ENCODE measurements around the gene TMEM232.
"Not testable (repeated sequence)": the region's sequence is repeated elsewhere in the genome, so short reads cannot be mapped to it uniquely, and the experiment has no call there.

TMEM232 gene

DNA sequence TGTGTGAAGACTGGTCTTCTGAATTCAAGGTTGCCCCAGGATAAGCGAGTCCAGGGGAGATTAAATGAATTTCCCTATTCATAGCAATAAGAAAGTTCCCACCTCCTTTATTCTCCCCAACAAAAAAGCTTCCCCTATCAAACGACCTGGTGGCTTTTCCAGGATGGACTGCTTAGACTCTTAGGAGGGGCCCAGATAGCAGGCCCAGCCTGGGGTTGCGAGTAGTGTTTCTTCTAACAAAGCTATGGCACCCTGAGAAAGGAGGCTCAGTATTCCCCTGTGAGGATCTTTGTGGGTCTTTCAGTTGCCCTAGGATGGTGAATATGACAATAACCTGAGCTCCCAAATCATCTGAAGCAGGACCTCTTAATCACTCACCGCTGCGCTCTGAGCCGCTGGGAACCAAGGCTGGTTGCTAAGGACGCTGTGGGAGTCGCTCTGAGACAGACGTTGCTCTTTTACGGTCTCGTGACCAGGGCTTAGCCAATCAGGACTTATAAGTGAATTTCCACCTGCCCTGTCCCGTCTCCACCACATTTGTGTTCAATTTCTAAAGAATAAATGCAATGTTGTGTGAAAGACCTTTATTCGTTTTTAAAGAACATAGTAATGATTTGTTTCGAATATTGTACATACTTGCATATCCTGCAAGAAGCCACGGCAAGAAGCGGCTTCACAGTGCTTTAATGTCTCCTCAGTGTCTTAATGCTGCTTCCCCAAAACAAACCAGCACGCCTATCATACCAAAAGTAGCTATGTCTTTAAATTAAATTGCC lies at the start of gene TMEM232:
Gene TMEM232 (minus strand): TSS at position 423 of the 776 bp plus-strand sequence. CDS start 59,319 bp downstream, outside the sequence.
- DNase-seq, result peak; percentile 64

DNA sequence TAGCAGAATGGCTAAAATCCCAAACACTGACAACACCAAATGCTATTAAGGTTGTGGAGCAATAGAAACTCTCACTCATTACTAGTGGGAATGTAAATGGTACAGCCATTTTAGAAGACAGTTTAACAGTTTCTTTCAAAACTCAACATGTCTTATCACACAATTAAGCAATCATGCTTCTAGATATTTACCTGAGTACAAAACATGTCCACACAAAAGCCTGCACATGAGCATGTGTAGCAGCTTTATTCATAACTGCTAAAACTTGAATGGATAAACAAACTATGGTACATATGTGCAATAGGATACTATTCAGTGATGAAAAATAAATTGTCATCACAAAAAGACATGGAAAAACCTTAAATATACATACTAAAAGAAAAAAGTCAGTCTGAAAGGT lies 43.8 kb upstream of the TMEM232 start:
- DNase-seq, result no peak

DNA sequence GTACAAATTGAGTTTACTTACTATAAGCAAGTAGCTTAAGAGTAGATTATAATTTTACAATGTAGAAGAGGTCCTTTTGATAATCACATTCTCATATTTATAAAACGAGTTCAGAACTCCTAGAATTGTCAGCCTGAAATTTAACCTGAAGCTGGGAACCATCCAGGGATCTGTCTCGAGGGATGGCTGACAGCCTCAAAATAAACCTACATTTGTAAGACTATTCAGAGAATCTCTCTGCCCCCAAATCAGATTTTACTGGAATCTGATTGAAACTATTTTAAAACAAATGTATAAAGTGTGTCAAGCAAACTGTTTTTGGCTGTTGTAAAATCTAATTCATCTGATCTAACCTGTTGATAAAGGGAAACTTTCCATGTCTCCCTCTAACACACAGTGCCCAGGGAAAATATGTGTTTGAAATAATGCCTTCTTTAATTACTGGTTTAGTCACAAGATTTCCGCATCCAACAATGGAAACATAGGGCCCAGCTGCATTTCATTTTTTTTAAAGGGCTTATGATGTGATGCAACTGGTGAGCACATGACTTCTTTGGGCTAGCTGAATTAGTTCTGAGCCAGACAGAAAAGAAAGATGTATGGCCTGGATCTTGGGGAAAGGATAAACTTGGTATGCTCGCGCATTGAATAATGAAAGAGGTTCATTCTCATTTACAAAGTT lies 42.7 kb upstream of the TMEM232 start:
- no peak for DNase-seq

DNA sequence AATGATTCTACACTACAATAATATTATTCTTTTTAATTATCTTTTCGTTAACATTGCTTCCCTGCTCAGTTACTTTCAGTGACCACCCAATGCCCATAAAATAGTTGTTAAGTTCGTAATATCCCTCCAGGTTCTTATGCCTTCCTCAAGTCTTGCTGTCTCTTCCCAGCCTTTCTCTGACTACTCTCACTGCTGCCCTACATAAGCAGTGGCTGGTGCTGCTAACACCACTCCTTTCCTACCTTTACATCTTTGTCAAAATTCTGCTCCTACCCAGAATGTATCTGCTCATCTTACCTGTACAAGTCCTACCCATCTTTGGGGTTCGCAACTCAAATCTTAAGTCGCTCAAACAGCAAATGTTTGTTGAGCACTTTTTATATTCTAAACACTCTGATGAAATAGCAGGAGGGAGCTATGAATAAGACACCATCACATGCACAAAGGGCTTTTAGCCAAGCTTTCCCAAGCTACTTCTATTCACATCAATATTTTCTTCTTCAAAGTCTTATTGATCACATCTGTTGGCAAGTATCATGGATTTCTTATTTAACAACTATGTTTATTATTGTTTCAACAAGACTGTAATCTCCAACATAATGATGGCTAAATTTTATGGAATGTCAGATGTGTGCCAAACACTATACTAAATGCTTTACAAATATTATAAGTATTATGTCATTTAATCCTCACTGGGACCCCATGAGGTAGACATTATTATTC lies 41.8 kb upstream of the TMEM232 start:
- DNase-seq, result no peak

DNA sequence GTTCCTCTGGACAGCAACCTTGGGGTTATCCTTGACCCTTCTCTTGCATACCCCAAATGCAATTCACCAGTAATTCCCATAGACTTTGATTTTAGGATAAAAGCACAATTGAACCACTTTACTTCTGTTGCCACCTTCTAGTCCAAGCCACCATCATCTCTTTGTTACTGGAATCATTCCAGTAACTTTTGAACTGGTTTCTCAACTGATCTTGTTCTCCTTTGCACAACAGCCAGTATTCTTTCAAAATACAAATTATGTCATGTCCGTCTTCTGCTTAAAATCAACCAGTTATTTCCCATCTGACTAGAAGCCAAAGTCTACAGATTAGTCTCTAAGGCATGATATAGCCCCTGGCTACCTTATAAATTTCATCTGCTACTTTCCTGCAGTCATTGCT lies 33.7 kb upstream of the TMEM232 start:
- no peak for DNase-seq

DNA sequence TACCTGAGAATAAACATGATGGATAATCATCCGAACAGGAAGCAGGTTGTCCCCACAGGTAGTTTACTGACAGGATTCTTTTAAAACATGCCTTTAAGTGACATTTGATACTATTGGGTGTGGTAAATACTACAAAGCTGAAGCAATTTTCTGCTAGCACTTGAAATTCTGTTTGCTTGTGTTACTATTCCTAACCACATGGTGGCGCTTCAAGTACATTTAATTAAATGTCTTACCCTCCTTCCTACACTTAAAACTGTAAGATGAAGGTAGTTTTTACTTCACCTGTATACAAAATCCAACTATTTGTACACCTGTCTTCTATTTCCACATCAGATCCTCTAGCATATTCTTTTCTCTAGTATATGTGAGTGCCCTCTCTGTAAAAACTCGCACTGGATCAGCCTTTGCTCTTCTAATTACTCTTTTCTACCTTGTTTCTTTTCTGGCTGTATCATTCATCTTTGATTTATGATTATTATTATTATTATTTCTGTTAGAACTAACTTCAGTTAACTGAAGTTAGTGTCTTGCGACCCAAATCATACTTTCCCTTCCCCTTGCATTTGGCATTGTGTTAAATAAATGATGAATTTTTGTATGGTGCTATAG lies 30.8 kb upstream of the TMEM232 start:
- DNase-seq, result no peak

DNA sequence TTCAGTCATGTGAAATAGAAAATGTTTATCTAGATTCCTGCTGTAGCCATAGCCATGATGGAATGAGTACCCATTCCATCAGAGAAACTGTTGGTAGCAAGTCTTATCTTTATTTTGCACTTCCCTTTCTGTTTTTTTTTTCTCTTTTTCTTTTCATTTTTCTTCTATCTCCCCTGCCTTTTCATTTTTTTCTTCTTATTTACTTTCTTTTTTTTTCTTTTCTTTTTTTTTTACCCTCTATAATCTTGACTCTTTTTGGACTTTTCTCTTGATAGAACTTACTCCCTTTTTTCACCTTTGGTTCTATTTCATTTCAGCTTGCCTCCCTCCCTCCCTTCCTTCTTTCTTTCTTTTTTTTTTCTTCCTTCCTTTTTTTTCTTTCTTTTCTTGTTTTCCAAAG lies 27.7 kb upstream of the TMEM232 start:
- DNase-seq, result no peak

DNA sequence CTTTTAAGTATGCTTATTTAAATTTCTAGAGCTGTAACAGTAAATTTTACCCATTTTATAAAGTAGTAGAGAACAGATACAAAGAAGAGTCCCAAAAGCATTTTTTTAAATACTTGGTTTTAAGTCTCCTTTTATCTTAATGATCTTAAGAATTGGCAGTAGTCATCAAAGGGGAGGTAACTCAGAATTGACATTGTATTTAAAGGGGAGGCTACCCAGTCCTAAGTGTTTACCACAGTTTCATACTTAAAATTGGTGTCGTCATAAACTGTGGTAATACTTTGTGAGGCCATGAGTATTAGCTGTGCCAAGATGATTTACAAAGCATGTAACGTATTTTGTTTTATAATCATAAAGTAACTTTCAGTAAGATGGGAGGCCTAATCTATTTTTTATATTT lies 27.1 kb upstream of the TMEM232 start:
- no peak for DNase-seq

DNA sequence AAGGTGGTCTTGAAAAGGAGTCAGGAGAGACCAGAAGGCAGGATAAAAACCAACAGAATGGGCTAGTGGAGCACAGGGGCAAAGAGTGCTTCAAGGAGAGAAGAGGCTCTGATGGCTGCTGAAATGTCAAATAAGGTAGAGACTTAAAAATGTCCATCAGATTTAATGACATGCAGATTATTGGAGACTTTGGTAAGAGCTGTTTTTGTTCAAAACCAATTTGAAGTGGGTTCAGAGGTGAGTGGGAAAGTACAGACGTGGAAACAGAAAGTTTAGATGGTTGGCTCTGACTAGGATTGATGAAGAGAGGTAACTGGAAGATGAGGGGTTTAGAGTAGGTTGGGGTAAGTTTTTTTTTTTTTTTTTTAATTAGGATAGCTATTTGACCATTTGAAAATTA lies 26.5 kb upstream of the TMEM232 start:
- no peak for DNase-seq

DNA sequence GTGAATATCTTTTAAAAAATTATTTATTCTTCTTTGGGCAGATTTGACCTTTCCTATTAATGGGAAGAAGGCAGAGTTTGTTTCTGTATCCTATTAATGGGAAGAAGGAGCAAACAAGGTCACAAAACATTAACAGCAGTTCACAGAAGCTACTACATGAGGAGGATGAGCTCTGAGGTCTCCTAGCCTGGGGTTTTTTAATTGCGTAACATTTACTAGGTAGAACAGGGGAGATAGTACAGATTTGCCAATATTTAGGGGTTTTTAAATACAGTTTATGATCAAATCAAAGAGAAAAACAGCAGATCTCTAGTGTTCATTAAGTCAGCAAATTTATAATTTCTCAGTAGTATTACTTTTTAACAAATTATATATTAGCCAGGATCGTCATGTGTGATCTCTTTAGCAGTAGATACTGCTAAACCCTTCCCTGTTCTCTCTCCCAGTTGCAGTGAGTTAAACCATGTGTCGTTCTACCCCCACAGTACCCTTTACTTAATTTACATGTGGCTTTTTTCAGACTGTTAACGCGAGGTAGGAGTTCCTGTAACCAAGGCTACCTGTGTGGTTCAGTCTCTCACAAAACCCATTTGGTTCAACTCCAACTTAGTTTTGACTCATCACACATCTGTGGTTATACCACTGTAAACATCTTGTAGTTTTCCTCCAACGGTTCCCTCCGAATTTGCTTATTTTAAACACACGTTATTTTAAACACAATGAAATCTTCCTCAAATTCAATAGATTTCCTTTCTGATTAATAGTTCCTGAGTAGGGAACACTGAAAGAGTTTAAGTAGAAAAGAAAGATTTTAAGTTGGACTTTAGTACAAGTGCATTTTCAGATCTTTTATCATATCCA lies 25.7 kb upstream of the TMEM232 start:
- no peak for DNase-seq

DNA sequence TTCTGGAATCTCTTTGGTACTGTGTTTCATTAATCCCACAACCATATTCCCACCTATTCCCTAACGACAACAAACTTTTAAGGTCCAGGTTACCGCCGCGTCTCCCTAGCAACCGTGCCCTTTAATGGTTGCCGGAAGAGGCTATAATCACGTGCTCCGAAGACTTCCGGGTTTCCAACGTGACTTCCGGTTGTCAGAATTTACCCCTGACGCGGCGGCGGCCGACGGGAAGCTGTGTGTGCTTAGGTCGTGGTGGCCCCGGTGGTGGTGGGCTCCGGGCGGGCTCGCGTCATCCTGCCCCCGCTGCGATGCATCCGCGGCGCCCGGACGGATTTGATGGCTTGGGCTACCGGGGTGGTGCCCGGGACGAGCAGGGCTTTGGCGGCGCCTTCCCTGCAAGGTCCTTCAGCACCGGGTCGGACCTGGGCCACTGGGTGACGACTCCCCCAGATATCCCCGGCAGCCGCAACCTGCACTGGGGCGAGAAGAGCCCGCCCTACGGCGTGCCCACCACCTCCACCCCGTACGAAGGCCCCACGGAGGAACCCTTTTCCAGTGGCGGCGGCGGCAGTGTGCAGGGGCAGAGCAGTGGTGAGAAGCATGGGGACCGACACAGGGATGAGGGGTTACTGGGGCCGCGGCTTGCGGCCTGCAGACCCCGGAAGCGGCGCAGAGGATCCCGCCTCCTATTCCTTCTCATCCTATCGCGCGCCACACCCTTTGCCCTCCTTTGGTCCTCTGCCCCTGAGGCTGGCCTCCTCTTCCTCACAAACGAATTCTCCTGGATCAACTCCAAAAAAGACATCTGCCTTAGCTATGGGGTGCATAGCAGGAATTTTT lies 12.6 kb upstream of the TMEM232 start, which contains the start of gene SLC25A46:
Gene SLC25A46 (plus strand): TSS at position 196 of the 840 bp plus-strand sequence. CDS start 113 bp downstream, at position 309.
- DNase-seq, result peak; percentile 78

DNA sequence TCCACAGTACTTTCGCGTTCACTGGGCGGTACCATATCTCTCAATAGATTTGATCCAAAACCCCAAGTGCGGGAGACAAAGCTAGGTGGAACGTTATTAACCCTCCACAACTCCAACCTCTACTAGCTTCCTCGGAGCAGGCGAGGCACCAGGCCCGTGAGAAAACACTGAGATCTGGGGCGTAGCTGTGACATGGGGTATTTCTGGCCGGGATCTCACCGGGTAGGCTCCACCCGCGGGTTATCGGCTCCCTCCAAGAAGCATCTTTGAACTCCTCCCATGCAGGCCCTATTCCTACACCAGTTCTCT lies 12.0 kb upstream of the TMEM232 start:
- DNase-seq, result no peak

DNA sequence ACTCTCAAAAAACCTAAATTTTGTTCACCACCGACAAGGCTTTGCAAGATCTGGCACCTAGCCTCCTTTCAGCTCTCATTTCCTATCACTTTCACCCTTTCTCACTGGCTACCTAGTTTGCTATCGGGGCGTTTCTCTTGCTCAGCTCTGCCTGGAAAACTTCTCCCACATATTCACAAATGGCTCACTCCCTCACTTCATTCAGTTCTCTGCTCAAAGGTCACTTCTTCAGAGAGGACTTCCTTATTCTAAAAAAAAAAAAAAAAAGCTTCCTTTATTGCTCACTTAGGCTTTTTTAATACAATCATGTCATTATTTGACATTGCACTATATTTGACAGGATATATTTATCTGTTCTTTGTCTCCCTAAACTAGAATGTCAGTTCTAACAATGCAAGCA lies 10.3 kb upstream of the TMEM232 start:
- DNase-seq, result no peak

DNA sequence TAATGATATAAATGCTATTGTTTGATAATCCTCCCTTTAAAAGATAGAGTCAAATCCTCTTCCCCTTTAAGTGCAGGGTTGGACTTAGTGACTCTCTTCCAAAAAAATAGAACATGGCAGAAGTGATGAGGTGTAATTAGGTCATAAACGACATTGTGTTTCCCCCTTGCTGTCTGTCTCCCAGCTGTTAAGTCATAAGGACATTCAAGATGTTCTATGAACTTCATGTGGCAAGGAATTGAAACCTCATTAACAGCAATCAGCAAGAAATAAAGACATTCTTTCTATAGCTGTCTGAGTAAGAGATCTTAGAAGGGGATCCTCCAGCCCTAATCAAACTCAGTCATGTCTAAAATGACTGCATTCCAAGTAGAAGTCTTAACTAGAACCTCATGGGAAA lies 9.1 kb upstream of the TMEM232 start:
- DNase-seq, result no peak

DNA sequence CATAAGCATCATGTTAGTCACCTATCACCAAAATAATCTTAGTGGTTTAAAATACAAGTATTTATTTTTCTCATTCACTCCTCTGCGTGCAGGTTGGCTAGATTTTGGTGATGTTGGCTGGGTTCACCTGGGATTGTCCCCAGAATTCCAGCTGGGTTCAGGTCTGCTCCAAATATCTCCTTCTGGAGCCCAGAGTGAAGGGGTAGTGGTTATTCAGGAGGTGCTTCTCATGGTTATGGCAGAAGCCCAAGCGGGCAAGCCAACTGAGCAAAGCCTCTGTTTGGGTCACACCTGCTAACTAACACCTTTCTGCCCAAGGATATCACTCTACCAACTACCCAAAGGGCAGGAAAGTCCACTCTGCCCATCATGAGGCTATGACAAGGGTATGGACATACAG lies 7.6 kb upstream of the TMEM232 start:
- DNase-seq, result no peak

DNA sequence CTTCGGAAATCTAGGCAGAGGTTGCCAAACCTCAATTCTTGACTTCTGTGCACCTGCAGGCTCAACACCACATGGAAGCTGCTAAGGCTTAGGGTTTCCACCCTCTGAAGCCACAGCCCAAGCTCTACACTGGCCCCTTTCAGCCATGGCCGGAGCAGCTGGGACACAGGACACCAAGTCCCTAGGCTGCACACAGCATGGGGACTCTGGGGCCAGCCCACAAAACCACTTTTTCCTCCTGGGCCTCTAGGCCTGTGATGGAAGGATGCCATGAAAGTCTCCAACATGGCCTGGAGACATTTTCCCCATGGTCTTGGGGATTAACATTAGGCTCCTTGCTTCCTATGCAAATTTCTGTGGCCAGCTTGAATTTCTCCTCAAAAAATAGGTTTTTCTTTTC lies 5.0 kb upstream of the TMEM232 start:
- not testable (repeated sequence) for DNase-seq

DNA sequence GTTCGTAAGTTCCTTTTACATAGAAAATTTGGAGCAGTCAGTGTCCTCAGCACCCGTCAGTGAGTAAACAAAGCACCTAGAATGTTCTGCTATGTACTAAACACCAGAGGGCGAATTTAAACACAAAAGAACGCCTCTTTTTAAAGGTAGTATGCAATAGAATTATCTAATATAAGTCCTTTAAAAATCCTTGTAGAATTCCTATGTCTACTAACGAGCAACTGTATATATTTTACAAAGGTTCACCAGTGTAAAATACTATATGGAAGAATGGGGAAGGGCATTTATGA lies 499 bp upstream of the TMEM232 start:
- no peak for DNase-seq

DNA sequence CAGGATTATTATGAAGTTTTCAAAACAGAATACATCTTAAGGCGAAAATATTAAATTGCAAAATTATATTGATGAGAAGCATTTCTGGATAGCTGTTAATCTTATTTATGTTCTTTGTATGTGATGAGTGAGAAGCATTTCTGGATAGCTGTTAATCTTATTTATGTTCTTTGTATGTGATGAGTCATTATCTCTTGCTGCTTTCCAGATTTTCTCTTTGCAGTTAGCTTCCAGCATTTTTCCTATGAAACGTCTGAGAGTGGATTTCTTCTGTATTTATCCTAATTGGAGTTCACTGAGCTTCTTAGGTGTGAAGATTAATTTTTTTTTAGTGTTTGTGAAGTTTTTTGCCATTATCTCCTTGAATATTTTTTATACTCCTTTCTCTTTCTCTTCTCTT lies 8.2 kb downstream of the TMEM232 start:
- no peak for DNase-seq

DNA sequence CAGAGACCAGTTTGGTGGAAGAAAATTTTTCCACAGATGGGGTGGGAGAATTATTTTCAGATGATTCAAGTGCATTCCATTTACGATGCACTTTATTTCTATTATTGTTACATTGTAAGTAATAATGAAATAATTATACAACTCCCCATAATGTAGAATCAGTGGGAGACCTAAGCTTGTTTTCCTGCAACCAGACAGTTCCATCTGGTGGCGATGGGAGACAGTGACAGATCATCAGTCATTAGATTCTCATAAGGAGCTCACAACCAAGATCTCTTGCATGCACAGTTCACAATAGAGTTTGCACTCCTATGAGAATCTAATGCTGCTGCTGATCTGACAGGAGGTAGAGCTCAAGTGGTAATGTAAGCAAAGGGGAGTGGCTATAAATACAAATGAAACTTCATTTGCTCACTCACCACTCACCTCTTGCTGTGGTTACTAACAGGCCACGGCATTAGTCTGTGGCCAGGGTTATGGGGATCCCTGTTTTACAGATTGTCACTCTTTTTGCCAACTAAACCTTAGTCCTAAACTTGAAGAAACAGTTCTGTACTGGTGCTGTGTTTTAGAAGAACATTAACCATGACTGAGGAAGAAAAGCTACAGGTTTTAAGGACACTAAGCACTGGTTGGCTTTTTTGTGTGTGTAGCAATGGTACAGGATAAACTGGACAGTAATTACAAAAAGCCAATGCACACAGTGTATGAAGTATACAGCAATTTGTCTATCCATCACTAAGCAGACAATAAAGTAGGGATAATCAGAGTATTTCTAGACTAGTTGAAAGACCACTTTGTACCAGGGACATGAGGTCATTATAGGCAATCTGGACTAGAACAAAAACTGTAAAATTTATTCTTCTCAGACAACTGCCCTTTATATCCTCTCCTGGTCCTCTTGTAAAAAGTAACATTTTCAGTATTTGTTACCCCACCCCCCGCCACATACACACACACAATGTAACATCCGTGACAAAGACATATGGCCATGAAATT lies 9.9 kb downstream of the TMEM232 start:
- no peak for DNase-seq

DNA sequence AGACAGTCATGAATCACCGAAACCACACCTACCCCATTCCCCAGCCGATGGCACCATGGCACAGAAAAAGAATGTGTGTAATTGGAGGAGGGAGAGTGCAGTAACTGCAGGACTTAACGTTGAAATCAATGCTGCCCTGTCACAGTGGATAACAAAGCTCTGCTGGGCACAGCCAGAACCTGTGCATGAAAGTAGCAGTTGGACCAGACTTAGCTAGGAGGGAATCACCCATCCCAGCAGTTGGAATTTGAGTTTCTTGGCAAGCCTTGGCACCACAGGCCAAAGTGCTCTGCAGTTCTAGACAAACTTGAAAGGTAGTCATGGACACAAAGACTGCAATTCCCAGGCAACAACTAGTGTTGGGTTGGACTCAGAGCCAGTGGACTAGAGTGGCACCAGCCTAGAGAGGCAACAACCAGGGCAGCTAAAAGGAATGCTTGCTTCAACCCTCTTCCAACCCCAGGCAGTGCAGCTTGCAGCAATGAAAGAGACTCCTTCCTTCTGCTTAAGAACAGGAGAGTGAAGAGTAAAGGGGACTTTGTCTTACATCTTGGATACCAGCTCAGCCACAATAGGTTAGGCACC lies 19.1 kb downstream of the TMEM232 start:
- DNase-seq, result no peak

All from activated CD4-positive, alpha-beta T cell treated with anti-CD3 and anti-CD28 coated beads for 1 hour (primary cell).